ENCODE results near the gene STRN4. TPM values are rescaled to one million over a fixed set of nuclear protein-coding genes. Genes with fewer than 3 reads are reported as not detected.

The STRN4 gene
- total and polyA plus RNA-seq, 9 of the 15 experiments (the other 6 are each of a cell fraction or from before 2014, with no cell fraction given), result 0.62 to 83.7 (median 36.9) TPM

GRCh38 chr19:46717716-46718143 is 28.5 kb downstream of the STRN4 start:
- H3K9me3 ChIP-seq (replicated peaks; ENCODE audit: control insufficient read depth, insufficient read depth, low read depth, low read length), result no peaks in the 10 kb centered on the region
- peaks cover 27% of the 10 kb centered on the region for H3K79me2 ChIP-seq (ENCODE audit: control insufficient read depth, insufficient read depth, low read length)
- in situ Hi-C loops (cut with MboI) (no loop called here), intact Hi-C loops (cut with micrococcal nuclease) (no loop called here)
- H3K4me1 ChIP-seq (replicated peaks in 1 of 2; ENCODE audit: control insufficient read depth in 2 of 2, insufficient read depth in 2 of 2, low read length in 2 of 2), result peaks cover 22 to 69% of the 10 kb centered on the region in 2 experiments
- H3K9me1 ChIP-seq (ENCODE audit: control insufficient read depth, insufficient read depth, low read length), result no peaks in the 10 kb centered on the region
- WGBS (ENCODE audit: insufficient coverage, low coverage, missing lambda C conversion rate), result 11% methylated on average over 8 of the region's 9 CpGs
- no peak overlapping the region for H2AFZ ChIP-seq (ENCODE audit: low read depth, low read length)
- H3K27ac ChIP-seq (ENCODE audit: extremely low read depth, low read depth, low read length), result peak overlapping the region; percentile 31; the same call in 2 of the 3 replicates
- H3K4me3 ChIP-seq, result peak overlapping the region; percentile 70
- peak overlapping the region in 1 of 2 experiments; percentile 88; a peak in 2 of 4 replicates for H3K9ac ChIP-seq (ENCODE audit: insufficient read depth in 1 of 2, low read depth in 2 of 2, low read length in 2 of 2)
- peak; percentile 1 for ATAC-seq
- FAIRE-seq, result no peak
- H4K20me1 ChIP-seq (replicated peaks; ENCODE audit: control insufficient read depth, insufficient read depth, low read length), result peaks cover 4% of the 10 kb centered on the region; the same call in 1 of the 2 replicates
- peaks cover 45% of the 10 kb centered on the region; the same call in 2 of the 3 replicates for H3K36me3 ChIP-seq (ENCODE audit: control insufficient read depth, insufficient read depth, low read length)
- H3K27me3 ChIP-seq (ENCODE audit: control insufficient read depth in 2 of 2, insufficient read depth in 2 of 2, low read length in 2 of 2), result no peaks in the 10 kb centered on the region
- ChIA-PET CTCF (ENCODE audit: low intra/inter-chr PET ratio) (no interaction called here), POLR2A (interaction anchor here (0.6 to 1.1 kb wide), 5 partner anchors 8 to 109 kb away, joined by 3 to 6 read pairs (median 4); no protein-coding TSS in a partner anchor)
- no peak for DNase-seq (ENCODE audit: extremely low read depth in 1 of 4, low spot score in 3 of 4)
- no TSS peak for BruUV-seq (replicated peaks)
- H3K4me2 ChIP-seq (ENCODE audit: insufficient read depth, low read length), result peak overlapping the region; percentile 94
- TF ChIP-seq UBTF (IDR thresholded peaks at IDR 0.05; ENCODE audit: borderline replicate concordance in 1 of 2, low read depth in 2 of 2, low read length in 2 of 2), result no peak
- TF ChIP-seq ZNF584 (CRISPR knock-in tag; IDR thresholded peaks at IDR 0.05; ENCODE audit: low read depth), result no peak
- no peak for TF ChIP-seq CBX3 (IDR thresholded peaks at IDR 0.05; ENCODE audit: borderline replicate concordance in 1 of 2, low read length in 2 of 2)
- TF ChIP-seq CBFA2T3 (IDR thresholded peaks at IDR 0.05), result no peak
- TF ChIP-seq PPARD (CRISPR knock-in tag; IDR thresholded peaks at IDR 0.05), result no peak
- TF ChIP-seq CEBPZ (IDR thresholded peaks at IDR 0.05; ENCODE audit: borderline replicate concordance, low read depth, low read length), result no peak
- no peak for TF ChIP-seq ATF2 (CRISPR knock-in tag; IDR thresholded peaks at IDR 0.05)
- TF ChIP-seq ZNF232 (CRISPR knock-in tag; IDR thresholded peaks at IDR 0.05), result 0 out of 2 replicates have a peak, but pooled peaks have one; percentile 17
